Measurements from ENCODE around the gene P4HTM.

The P4HTM gene

GRCh38 chr3:49012441-49013017 lies 22.5 kb downstream of the P4HTM start:
- DNase-seq: no peak

GRCh38 chr3:49013113-49013737 lies 23.2 kb downstream of the P4HTM start:
- DNase-seq: no peak

GRCh38 chr3:49013738-49014660 lies 24.0 kb downstream of the P4HTM start:
- DNase-seq: peak; percentile 91

- DNase-seq: no peak
Measured at GRCh38 chr3:49015072-49015471, 25.0 kb downstream of the P4HTM start.

- no peak for DNase-seq
Measured at GRCh38 chr3:49015765-49016164, 25.7 kb downstream of the P4HTM start.

GRCh38 chr3:49016414-49017228 lies 26.6 kb downstream of the P4HTM start:
- DNase-seq: no peak

GRCh38 chr3:49017229-49017970 lies 27.4 kb downstream of the P4HTM start:
- no peak for DNase-seq

GRCh38 chr3:49017971-49018706 lies 28.1 kb downstream of the P4HTM start, which contains the start of gene DALRD3:
DALRD3 (minus strand) TSS chr3:49018580; CDS start chr3:49018564, 16 bp downstream.
- DNase-seq: peak; percentile 81

- DNase-seq: no peak
Measured at GRCh38 chr3:49018707-49019006, 28.6 kb downstream of the P4HTM start.

GRCh38 chr3:49019941-49020329 lies 29.9 kb downstream of the P4HTM start:
- no peak for DNase-seq

- DNase-seq: peak; percentile 67
Measured at GRCh38 chr3:49020330-49021212, 30.5 kb downstream of the P4HTM start.

- peak; percentile 99 for DNase-seq
Measured at GRCh38 chr3:49021213-49021812, 31.3 kb downstream of the P4HTM start.

- peak; percentile 98 for DNase-seq
Measured at GRCh38 chr3:49021813-49022687, 32.0 kb downstream of the P4HTM start, which contains the start of gene NDUFAF3. NDUFAF3 (plus strand) TSS chr3:49022121; CDS start chr3:49022145, 24 bp downstream.

- DNase-seq: peak; percentile 60
Measured at GRCh38 chr3:49022688-49023171, 32.7 kb downstream of the P4HTM start.

GRCh38 chr3:49023775-49024174 lies 33.7 kb downstream of the P4HTM start:
- DNase-seq: peak; percentile 30

- peak; percentile 31 for DNase-seq
Measured at GRCh38 chr3:49024449-49024848, 34.4 kb downstream of the P4HTM start.

GRCh38 chr3:49025005-49025792 lies 35.2 kb downstream of the P4HTM start:
- peak; percentile 43 for DNase-seq
